GM12864 (cell line): ENCODE data around the gene STOML3.

Source experiments
- DNase-seq: peaks from one replicate; pipeline ENCODE4 v3.0.0-alpha.2; 2011; ENCODE audit warnings: low read depth
- H3K4me3 ChIP-seq: 2 replicates; pipeline ENCODE4 v1.5.1; 2011; ENCODE audit warnings: mild to moderate bottlenecking, low read depth, low read length, control low read depth
- CTCF ChIP-seq: IDR thresholded peaks from 2 replicates; pipeline ENCODE4 v1.5.1; 2011; ENCODE audit warnings: low read depth, mild to moderate bottlenecking, moderate library complexity, low read length, control low read depth, inconsistent platforms; ENCODE audit errors: missing control alignments

Gene STOML3

GRCh38 chr13:38951525-38952313, 38.9 kb downstream of the STOML3 start:
- TF ChIP-seq CTCF, result no peak
- no peak for DNase-seq
- no peak overlapping the region for H3K4me3 ChIP-seq

- no peak for DNase-seq
- no peak for TF ChIP-seq CTCF
Observed at GRCh38 chr13:38950987-38951386, 39.6 kb downstream of the STOML3 start.

GRCh38 chr13:38947054-38947453, 43.6 kb downstream of the STOML3 start:
- DNase-seq, result no peak
- H3K4me3 ChIP-seq, result no peak overlapping the region
- no peak for TF ChIP-seq CTCF

More at GRCh38 chr13:38950987-38951386, 39.6 kb downstream of the STOML3 start:
- H3K4me3 ChIP-seq, result no peak overlapping the region

- no peak overlapping the region for H3K4me3 ChIP-seq
- TF ChIP-seq CTCF, result no peak
- no peak for DNase-seq
Observed at GRCh38 chr13:38944219-38944618, 46.4 kb downstream of the STOML3 start.

- no peak for TF ChIP-seq CTCF
- no peak overlapping the region for H3K4me3 ChIP-seq
- DNase-seq, result no peak
Observed at GRCh38 chr13:38943231-38943630, 47.4 kb downstream of the STOML3 start.

GRCh38 chr13:38941353-38941945, 49.2 kb downstream of the STOML3 start:
- no peak for TF ChIP-seq CTCF
- DNase-seq, result no peak

More at GRCh38 chr13:38941353-38941945, 49.2 kb downstream of the STOML3 start:
- H3K4me3 ChIP-seq, result no peak overlapping the region
